Activated T-helper 1 cell treated with anti-CD3 and anti-CD28 coated beads, Interleukin-12 subunit alpha, Interleukin-12 subunit beta, Interleukin-2, Interleukin-4 antibody, amounts not matched to agents 30 ng/mL and 10 ng/mL and 1 ng/mL, durations not matched to agents 14 hours and 24 hours and 36 hours (primary cell): ENCODE measurements around the gene C19orf67. TPM values are rescaled to one million over a fixed set of nuclear protein-coding genes. Genes with fewer than 3 reads are reported as not detected.
A peak's percentile ranks its signal among the peaks of the same experiment; 100 is the strongest.
"Not testable (repeated sequence)": the region's sequence is repeated elsewhere in the genome, so short reads cannot be mapped to it uniquely, and the experiment has no call there.

ENCODE experiments used
- DNase-seq: peaks from one replicate; pipeline ENCODE4 v3.0.0; 2021; ENCODE audit warnings: low spot score
- H3K27ac Mint-ChIP-seq: one replicate; pipeline ENCODE4 v1.8.0; 2021; ENCODE audit warnings: mild to moderate bottlenecking, mixed read lengths
- H3K27me3 Mint-ChIP-seq: one replicate; pipeline ENCODE4 v1.8.0; 2022; ENCODE audit warnings: mild to moderate bottlenecking, moderate library complexity, mixed read lengths; ENCODE audit not compliant: insufficient read depth
- H3K36me3 Mint-ChIP-seq: one replicate; pipeline ENCODE4 v1.8.0; 2021; ENCODE audit warnings: low read depth, mixed read lengths
- H3K4me1 Mint-ChIP-seq: one replicate; pipeline ENCODE4 v1.8.0; 2021; ENCODE audit warnings: low read depth, mixed read lengths
- H3K4me3 Mint-ChIP-seq: one replicate; pipeline ENCODE4 v1.8.0; 2021; ENCODE audit warnings: mild to moderate bottlenecking, moderate library complexity, mixed read lengths
- H3K9me3 Mint-ChIP-seq: one replicate; pipeline ENCODE4 v1.8.0; 2021; ENCODE audit warnings: mixed read lengths
- intact Hi-C: fragments of 100-400 bp; cut with micrococcal nuclease; formaldehyde crosslinking; loops from one replicate; pipeline ENCODE4 v1.15.1; 2024
- total RNA-seq: library from RNA; stranded (reverse); gene quantifications from 2 replicates; pipeline ENCODE4 v1.2.3, GENCODE V29; 2022

Gene C19orf67
- total RNA-seq, 1 donor from 2014 or later: 0.67 TPM

DNA sequence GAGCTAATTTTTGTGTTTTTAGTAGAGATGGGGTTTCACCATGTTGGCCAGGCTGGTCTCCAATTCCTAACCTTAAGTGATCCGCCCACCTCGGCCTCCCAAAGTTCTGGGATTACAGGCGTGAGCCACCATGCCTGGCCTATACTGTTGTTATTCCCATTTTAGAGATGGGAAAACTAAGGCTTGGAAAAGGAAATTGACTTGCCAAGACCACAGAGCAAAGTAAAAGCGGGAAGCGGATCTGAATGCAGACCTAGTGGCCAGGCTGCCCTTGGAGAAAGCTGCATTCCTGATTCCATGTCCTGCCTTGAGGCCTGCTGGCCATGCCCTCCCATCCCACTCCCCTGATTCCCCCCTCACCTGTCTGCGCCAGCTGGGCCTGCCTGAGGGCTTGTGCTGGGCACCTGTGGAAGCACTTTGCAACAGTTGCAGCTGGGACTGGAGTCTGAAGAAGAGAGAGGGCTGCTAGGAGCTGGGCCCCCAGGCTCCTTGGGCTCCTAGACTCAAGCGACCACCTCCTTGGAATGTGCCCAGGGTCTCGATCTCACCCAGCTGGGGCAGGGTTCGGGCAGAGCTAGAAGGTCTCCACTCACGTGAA lies 29.4 kb downstream of the C19orf67 start:
- DNase-seq: no peak
- H3K4me1 Mint-ChIP-seq: peaks cover 19% of the 10 kb centered on the region

GRCh38 chr19:14055396-14055795 lies 30.2 kb downstream of the C19orf67 start:
- intact Hi-C loops: no loop called here
- peaks cover 33% of the 10 kb centered on the region for H3K27me3 Mint-ChIP-seq
- H3K4me3 Mint-ChIP-seq: no peak overlapping the region
- H3K27ac Mint-ChIP-seq: no peak overlapping the region
- DNase-seq: no peak
- peaks cover 27% of the 10 kb centered on the region for H3K36me3 Mint-ChIP-seq
- peaks cover 19% of the 10 kb centered on the region for H3K4me1 Mint-ChIP-seq
- peaks cover 4% of the 10 kb centered on the region for H3K9me3 Mint-ChIP-seq

More for the DNA sequence above, 29.4 kb downstream of the C19orf67 start:
- no peak overlapping the region for H3K4me3 Mint-ChIP-seq
- intact Hi-C loops: no loop called here
- peaks cover 36% of the 10 kb centered on the region for H3K27me3 Mint-ChIP-seq
- peaks cover 4% of the 10 kb centered on the region for H3K9me3 Mint-ChIP-seq
- peaks cover 21% of the 10 kb centered on the region for H3K36me3 Mint-ChIP-seq
- H3K27ac Mint-ChIP-seq: no peak overlapping the region

DNA sequence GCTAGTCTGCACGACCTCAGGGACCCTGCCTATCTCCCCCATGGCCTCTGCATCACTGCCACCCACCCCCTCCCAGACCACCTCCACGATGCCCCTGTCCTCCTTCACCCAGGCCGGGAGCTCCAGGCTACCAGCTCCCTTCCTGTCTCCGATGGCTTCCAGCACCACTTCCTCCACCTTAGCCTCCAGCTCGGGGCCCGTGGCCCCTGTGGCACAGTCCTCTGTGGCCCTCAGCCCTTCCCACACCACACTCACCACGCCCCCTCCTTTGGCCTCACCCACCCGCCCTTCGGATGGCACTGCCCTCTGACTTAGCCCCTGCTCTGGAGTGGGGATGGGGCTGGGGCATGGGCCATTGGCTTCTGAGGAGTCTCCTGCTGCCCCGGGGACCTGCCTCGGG lies 30.9 kb downstream of the C19orf67 start:
- no peak for DNase-seq
- Mint-ChIP-seq H3K27ac (no peak overlapping the region), H3K4me3 (no peak overlapping the region), H3K36me3 (peaks cover 34% of the 10 kb centered on the region), H3K4me1 (peaks cover 16% of the 10 kb centered on the region), H3K27me3 (peaks cover 29% of the 10 kb centered on the region), H3K9me3 (peaks cover 4% of the 10 kb centered on the region)
- intact Hi-C loops: no loop called here

GRCh38 chr19:14054099-14054498 lies 31.5 kb downstream of the C19orf67 start:
- H3K36me3 Mint-ChIP-seq: peaks cover 36% of the 10 kb centered on the region
- peaks cover 4% of the 10 kb centered on the region for H3K9me3 Mint-ChIP-seq
- H3K27ac Mint-ChIP-seq: peak overlapping the region; percentile 84

GRCh38 chr19:14053500-14053899 lies 32.1 kb downstream of the C19orf67 start:
- Mint-ChIP-seq H3K4me3 (no peak overlapping the region), H3K27ac (no peak overlapping the region), H3K9me3 (peaks cover 4% of the 10 kb centered on the region), H3K27me3 (peaks cover 19% of the 10 kb centered on the region), H3K4me1 (peaks cover 12% of the 10 kb centered on the region), H3K36me3 (peaks cover 40% of the 10 kb centered on the region)
- DNase-seq: no peak
- intact Hi-C loops: no loop called here

More at GRCh38 chr19:14054099-14054498, 31.5 kb downstream of the C19orf67 start:
- intact Hi-C loops: no loop called here
- Mint-ChIP-seq H3K4me1 (peaks cover 14% of the 10 kb centered on the region), H3K4me3 (no peak overlapping the region), H3K27me3 (peaks cover 25% of the 10 kb centered on the region)
- DNase-seq: no peak

DNA sequence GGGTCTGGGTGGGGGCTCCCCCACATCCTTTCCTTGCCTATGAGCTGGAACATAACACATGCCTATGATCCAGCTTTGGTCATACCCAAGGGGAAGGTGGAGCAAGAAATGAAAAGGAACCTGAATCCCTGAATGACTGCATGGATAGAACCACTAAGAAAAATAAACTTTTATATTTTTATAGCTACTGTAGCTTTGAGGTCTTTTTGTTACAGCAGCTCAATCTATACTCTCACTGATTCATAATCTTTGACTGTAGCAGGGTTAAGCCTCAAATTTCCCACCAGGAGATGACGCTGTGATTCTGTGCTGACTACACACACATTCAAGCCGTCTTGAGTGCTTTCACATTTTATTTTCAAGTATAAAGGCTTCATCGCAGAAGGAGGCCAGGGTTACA lies 32.6 kb downstream of the C19orf67 start:
- DNase-seq: no peak
- Mint-ChIP-seq H3K9me3 (peaks cover 4% of the 10 kb centered on the region), H3K27me3 (peaks cover 14% of the 10 kb centered on the region), H3K4me1 (peaks cover 11% of the 10 kb centered on the region), H3K4me3 (no peak overlapping the region), H3K27ac (no peak overlapping the region), H3K36me3 (peaks cover 41% of the 10 kb centered on the region)
- intact Hi-C loops: no loop called here

DNA sequence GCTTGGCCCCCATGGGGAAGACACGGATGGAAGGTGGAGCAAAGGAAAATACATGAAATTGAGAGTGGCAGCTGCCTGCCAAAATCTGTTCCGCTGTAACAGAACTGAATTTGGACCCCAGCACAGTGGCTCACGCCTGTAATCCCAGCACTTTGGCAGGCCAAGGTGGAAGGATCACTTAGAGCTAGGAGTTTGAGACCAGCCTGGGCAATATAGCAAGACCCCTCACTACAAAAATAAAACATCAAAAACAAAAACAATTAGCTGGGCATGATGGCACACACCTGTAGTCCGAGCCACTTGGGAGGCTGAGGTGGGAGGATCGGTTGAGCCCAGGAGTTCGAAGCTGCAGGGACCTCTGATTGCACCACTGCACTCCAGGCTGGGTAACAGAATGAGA lies 33.1 kb downstream of the C19orf67 start:
- H3K4me1 Mint-ChIP-seq: peaks cover 7% of the 10 kb centered on the region
- H3K36me3 Mint-ChIP-seq: peaks cover 41% of the 10 kb centered on the region
- no peak overlapping the region for H3K4me3 Mint-ChIP-seq
- H3K27ac Mint-ChIP-seq: no peak overlapping the region
- peaks cover 9% of the 10 kb centered on the region for H3K27me3 Mint-ChIP-seq
- intact Hi-C loops: no loop called here
- peaks cover 4% of the 10 kb centered on the region for H3K9me3 Mint-ChIP-seq
- DNase-seq: no peak

GRCh38 chr19:14051980-14052379 lies 33.6 kb downstream of the C19orf67 start:
- Mint-ChIP-seq H3K27me3 (peaks cover 9% of the 10 kb centered on the region), H3K36me3 (peaks cover 41% of the 10 kb centered on the region), H3K4me1 (peaks cover 7% of the 10 kb centered on the region), H3K27ac (no peak overlapping the region), H3K4me3 (no peak overlapping the region), H3K9me3 (peaks cover 4% of the 10 kb centered on the region)
- no peak for DNase-seq
- intact Hi-C loops: no loop called here

GRCh38 chr19:14050961-14051360 lies 34.6 kb downstream of the C19orf67 start:
- H3K27me3 Mint-ChIP-seq, H3K9me3 Mint-ChIP-seq, H3K27ac Mint-ChIP-seq, H3K4me3 Mint-ChIP-seq, DNase-seq, H3K4me1 Mint-ChIP-seq, intact Hi-C loops: not testable (repeated sequence)
- peaks cover 47% of the 10 kb centered on the region for H3K36me3 Mint-ChIP-seq

GRCh38 chr19:14050512-14050911 lies 35.1 kb downstream of the C19orf67 start:
- H3K4me1 Mint-ChIP-seq: peaks cover 7% of the 10 kb centered on the region
- peaks cover 4% of the 10 kb centered on the region for H3K9me3 Mint-ChIP-seq
- peaks cover 51% of the 10 kb centered on the region for H3K36me3 Mint-ChIP-seq

DNA sequence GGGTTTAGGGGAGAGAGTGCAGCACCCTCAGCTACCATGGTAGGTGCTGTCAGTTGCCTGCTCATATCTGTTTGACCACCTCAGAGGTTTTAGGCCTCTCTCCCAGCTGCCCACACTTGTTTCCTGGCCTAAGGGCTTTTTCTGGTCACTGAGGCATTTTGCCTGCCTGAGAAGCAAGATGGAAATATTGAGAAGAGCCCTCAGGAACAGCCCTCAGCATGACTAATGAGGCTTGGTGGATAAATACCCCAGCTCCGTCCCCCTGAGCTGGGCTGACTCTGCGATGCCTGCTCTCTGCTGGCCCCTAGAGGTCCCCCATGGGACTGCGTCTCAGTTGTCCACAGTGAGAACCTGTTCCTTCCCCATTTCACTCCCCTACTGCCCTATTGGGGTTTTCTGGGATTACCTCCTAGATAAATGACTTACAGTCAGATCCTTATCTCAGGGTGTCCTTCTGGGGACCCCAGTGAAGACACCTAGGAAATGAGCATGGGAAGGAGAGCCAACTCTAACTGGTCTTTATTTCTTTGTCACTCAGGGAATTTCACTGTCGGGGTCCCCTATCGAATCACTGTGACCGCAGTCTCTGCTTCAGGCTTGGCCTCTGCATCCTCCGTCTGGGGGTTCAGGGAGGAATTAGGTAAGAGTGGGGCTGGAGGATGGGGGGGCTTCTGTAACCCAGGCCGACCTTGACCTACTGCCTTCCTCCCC lies 37.0 kb downstream of the C19orf67 start:
- no peaks in the 10 kb centered on the region for H3K27me3 Mint-ChIP-seq
- no peak overlapping the region for H3K27ac Mint-ChIP-seq
- intact Hi-C loops: loop anchor here (1.0 to 5.0 kb wide), 2 partner anchors 81 to 168 kb away; no protein-coding TSS in a partner anchor
- H3K4me1 Mint-ChIP-seq: peaks cover 7% of the 10 kb centered on the region
- H3K4me3 Mint-ChIP-seq: no peak overlapping the region
- DNase-seq: peak; percentile 60
- H3K36me3 Mint-ChIP-seq: peaks cover 46% of the 10 kb centered on the region
- H3K9me3 Mint-ChIP-seq: peaks cover 4% of the 10 kb centered on the region

More at GRCh38 chr19:14050512-14050911, 35.1 kb downstream of the C19orf67 start:
- no peak for DNase-seq
- Mint-ChIP-seq H3K27me3 (peaks cover 7% of the 10 kb centered on the region), H3K27ac (no peak overlapping the region), H3K4me3 (no peak overlapping the region)
- intact Hi-C loops: no loop called here

DNA sequence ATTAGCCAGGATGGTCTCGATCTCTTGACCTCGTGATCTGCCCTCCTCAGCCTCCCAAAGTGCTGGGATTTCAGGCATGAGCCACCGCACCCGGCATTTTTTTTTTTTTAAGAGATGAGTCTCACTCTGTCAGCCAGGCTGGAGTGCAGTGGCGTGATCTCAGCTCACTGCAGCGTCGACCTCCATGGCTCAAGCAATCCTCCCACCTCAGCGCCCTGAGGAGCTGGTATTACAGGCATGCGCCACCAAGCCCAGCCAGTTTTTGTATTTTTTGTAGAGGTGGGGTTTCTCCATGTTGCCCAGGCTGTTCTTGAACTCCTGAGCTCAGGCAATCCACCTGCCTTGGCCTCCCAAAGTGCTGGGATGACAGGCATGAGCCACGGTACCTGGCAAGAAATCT lies 37.7 kb downstream of the C19orf67 start:
- not testable (repeated sequence) for H3K27ac Mint-ChIP-seq, H3K27me3 Mint-ChIP-seq, DNase-seq, H3K4me3 Mint-ChIP-seq, H3K9me3 Mint-ChIP-seq
- H3K36me3 Mint-ChIP-seq: peaks cover 47% of the 10 kb centered on the region
- H3K4me1 Mint-ChIP-seq: peaks cover 10% of the 10 kb centered on the region
- intact Hi-C loops: loop anchor here (1.0 to 5.0 kb wide), 2 partner anchors 81 to 168 kb away; no protein-coding TSS in a partner anchor
